ENCODE data around the gene SGSM1. TPM values are rescaled to one million over a fixed set of nuclear protein-coding genes. Genes with fewer than 3 reads are reported as not detected.

The SGSM1 gene
- total and polyA plus RNA-seq, 4 donors, result 0.57 to 4.5 (median 2.7) TPM

GRCh38 chr22:24760708-24761306, 45.2 kb upstream of the SGSM1 start:
- no peak overlapping the region for H3K9ac ChIP-seq (ENCODE audit: insufficient read depth in 1 of 2, low read length in 2 of 2)
- no peaks in the 10 kb centered on the region for H3K36me3 ChIP-seq (ENCODE audit: control insufficient read depth in 4 of 4, insufficient read depth in 4 of 4, low read length in 4 of 4)
- TF ChIP-seq CTCF (IDR thresholded peaks at IDR 0.05; ENCODE audit: control extremely low read depth, extremely low read depth), result no peak
- no peak overlapping the region for H3K4me3 ChIP-seq
- ATAC-seq (ENCODE audit: insufficient read depth, low FRiP score), result no peak
- no peak for DNase-seq
- H3K4me1 ChIP-seq (ENCODE audit: control insufficient read depth in 5 of 5, insufficient read depth in 5 of 5, low read length in 5 of 5), result no peaks in the 10 kb centered on the region
- H3K27me3 ChIP-seq (ENCODE audit: control insufficient read depth in 3 of 3, insufficient read depth in 3 of 3, low read length in 2 of 3), result no peaks in the 10 kb centered on the region
- no peak overlapping the region for H3K27ac ChIP-seq (ENCODE audit: low read depth in 1 of 2, low read length in 1 of 2)
- no peaks in the 10 kb centered on the region for H3K9me3 ChIP-seq (ENCODE audit: control insufficient read depth in 4 of 4, insufficient read depth in 3 of 4, low read length in 3 of 4)
- 73 to 74% methylated on average over 6 to 7 of the region's 7 CpGs for WGBS, 2 donors

DNA sequence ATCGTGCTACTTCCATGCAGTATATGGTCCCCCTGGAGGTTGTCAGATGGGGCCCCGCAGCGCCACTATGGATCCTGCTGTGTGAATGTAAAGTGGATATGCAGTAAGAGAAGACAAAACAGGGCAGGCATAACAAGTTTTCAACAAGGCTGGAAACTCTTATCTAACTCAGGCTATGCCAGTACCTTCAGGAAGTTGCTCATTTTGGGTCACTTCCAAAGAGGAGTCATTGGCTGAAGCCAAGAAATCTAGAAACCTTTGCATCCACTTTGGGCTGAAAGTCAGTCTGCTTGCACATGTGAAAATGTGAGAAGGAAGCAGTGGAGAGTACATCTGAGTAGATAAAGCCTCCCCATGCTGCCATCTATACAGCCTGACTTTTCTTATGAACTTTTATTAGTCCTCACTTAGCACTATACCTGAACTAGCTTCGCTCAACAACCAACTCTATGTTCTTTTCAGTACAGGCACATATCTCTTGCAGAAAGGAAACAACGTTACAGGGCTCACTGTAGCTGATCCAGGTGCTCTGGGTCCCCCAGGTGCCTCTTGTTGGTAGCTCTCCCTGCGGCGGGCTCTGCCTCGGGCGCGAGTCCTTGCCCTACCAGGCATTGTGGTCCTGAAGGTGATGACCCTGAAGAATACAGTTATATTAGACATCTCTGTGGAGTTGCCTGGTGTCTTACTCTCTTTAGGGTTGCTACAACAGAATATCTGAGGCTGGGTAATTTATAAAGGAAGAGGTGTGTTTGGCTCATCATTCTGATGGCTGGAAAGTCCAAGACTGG, 43.9 kb upstream of the SGSM1 start:
- Histone ChIP-seq H3K4me3 (no peak overlapping the region), H3K9me3 (ENCODE audit: control insufficient read depth in 4 of 4, insufficient read depth in 3 of 4, low read length in 3 of 4) (no peaks in the 10 kb centered on the region), H3K4me1 (ENCODE audit: control insufficient read depth in 5 of 5, insufficient read depth in 5 of 5, low read length in 5 of 5) (no peaks in the 10 kb centered on the region), H3K27me3 (ENCODE audit: control insufficient read depth in 3 of 3, insufficient read depth in 3 of 3, low read length in 2 of 3) (no peaks in the 10 kb centered on the region), H3K27ac (ENCODE audit: low read depth in 1 of 2, low read length in 1 of 2) (no peak overlapping the region), H3K36me3 (ENCODE audit: control insufficient read depth in 4 of 4, insufficient read depth in 4 of 4, low read length in 4 of 4) (no peaks in the 10 kb centered on the region), H3K9ac (ENCODE audit: insufficient read depth in 1 of 2, low read length in 2 of 2) (no peak overlapping the region)
- WGBS, 2 donors, result 88 to 94% methylated on average over 10 of the region's 10 CpGs
- no peak for TF ChIP-seq CTCF (IDR thresholded peaks at IDR 0.05; ENCODE audit: control extremely low read depth, extremely low read depth)
- ATAC-seq (ENCODE audit: insufficient read depth, low FRiP score) (no peak), DNase-seq (no peak)

GRCh38 chr22:24763872-24764485, 42.0 kb upstream of the SGSM1 start:
- Histone ChIP-seq H3K4me1 (ENCODE audit: control insufficient read depth in 5 of 5, insufficient read depth in 5 of 5, low read length in 5 of 5) (no peaks in the 10 kb centered on the region), H3K4me3 (no peak overlapping the region), H3K27me3 (ENCODE audit: control insufficient read depth in 3 of 3, insufficient read depth in 3 of 3, low read length in 2 of 3) (no peaks in the 10 kb centered on the region), H3K9me3 (ENCODE audit: control insufficient read depth in 4 of 4, insufficient read depth in 3 of 4, low read length in 3 of 4) (no peaks in the 10 kb centered on the region), H3K36me3 (ENCODE audit: control insufficient read depth in 4 of 4, insufficient read depth in 4 of 4, low read length in 4 of 4) (no peaks in the 10 kb centered on the region), H3K9ac (ENCODE audit: insufficient read depth in 1 of 2, low read length in 2 of 2) (no peak overlapping the region), H3K27ac (ENCODE audit: low read depth in 1 of 2, low read length in 1 of 2) (no peak overlapping the region)
- WGBS, 2 donors, result 76 to 88% methylated on average over 38 of the region's 38 CpGs
- ATAC-seq (ENCODE audit: insufficient read depth, low FRiP score) (no peak), DNase-seq (no peak)
- TF ChIP-seq CTCF (IDR thresholded peaks at IDR 0.05; ENCODE audit: control extremely low read depth, extremely low read depth), result no peak

Measured in lung (tissue), 12 donors.